ENCODE results near the gene ZNF670.

DNA sequence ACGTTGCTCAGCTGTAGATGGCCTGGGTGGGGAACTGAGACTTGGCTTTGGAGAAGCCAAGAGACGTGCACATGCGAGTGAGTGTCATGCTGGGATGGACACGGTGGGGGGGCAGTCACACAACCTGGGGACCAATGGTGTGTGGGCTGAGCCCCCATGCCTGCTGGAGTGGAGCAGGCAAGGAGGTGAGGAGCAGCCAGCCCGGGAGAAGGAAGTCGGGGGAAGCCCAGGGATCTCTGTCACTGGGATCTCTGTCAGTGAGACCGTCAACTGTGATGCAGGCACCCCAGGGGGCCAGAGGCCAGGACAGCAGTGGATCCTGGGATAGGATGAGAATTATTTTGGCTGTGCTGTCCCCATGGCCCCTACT, 36.5 kb upstream of the ZNF670 start:
- TF ChIP-seq EZH2 (IDR thresholded peaks at IDR 0.05), result no peak
- TF ChIP-seq POLR2AphosphoS5 (IDR thresholded peaks at IDR 0.05; ENCODE audit: borderline replicate concordance, low read depth, low read length), result no peak
